H1 (cell line): ENCODE data around the gene KCNC2. TPM values are rescaled to one million over a fixed set of nuclear protein-coding genes. Genes with fewer than 3 reads are reported as not detected.

Experiments
- CTCF ChIA-PET: fragments of 300-600 bp; sonication (Branson Sonifier 250); formaldehyde crosslinking; loops from one replicate; lab custom pipeline; 2021; ENCODE audit not compliant: partially characterized antibody; lab: Charles Lee
- POLR2A ChIA-PET: fragments of 300-600 bp; sonication (Branson Sonifier 250); formaldehyde crosslinking; loops from one replicate; lab custom pipeline; 2021; ENCODE audit warnings: inconsistent platforms; ENCODE audit not compliant: partially characterized antibody; lab: Charles Lee
- DNase-seq, 2 experiments: peaks; one replicate each; pipeline versions ENCODE4 v3.0.0 to v3.0.0-alpha.2; 2010 to 2022; ENCODE audit warnings: low spot score in 2 of 2, low read depth in 1 of 2, mixed read lengths in 1 of 2
- FAIRE-seq: peaks from 2 replicates; lab custom pipeline; 2011; peaks lifted over from hg19 to GRCh38; lab: Jason Lieb, UNC
- H2AFZ ChIP-seq: 2 replicates; pipeline ENCODE4 v1.8.1; 2012; ENCODE audit warnings: low read length, inconsistent platforms
- H2AK5ac ChIP-seq: 2 replicates; pipeline ENCODE4 v1.6.1; 2013; ENCODE audit warnings: low read depth, low read length
- H2BK120ac ChIP-seq: replicated peaks from 2 replicates; pipeline ENCODE3; 2013; ENCODE audit warnings: low read depth, low read length, inconsistent platforms
- H2BK12ac ChIP-seq: 2 replicates; pipeline ENCODE4 v1.6.1; 2013; ENCODE audit warnings: low read depth, low read length
- H2BK15ac ChIP-seq: 2 replicates; pipeline ENCODE4 v1.6.1; 2013; ENCODE audit warnings: low read length
- H2BK20ac ChIP-seq: 2 replicates; pipeline ENCODE4 v1.6.1; 2013; ENCODE audit warnings: low read length
- H2BK5ac ChIP-seq: 2 replicates; pipeline ENCODE4 v1.6.1; 2013; ENCODE audit warnings: low read depth, low read length
- H3K14ac ChIP-seq: 2 replicates; pipeline ENCODE4 v1.6.1; 2013; ENCODE audit warnings: inconsistent platforms; ENCODE audit not compliant: insufficient read length
- H3K18ac ChIP-seq: 2 replicates; pipeline ENCODE4 v1.6.1; 2013; ENCODE audit warnings: low read length; ENCODE audit errors: extremely low read depth
- H3K23ac ChIP-seq: 2 replicates; pipeline ENCODE4 v1.6.1; 2013; ENCODE audit warnings: inconsistent platforms; ENCODE audit not compliant: insufficient read length
- H3K23me2 ChIP-seq: 2 replicates; pipeline ENCODE4 v1.6.1; 2013; ENCODE audit warnings: low read depth, low read length
- H3K27ac ChIP-seq: 2 replicates; pipeline ENCODE4 v1.6.1; 2011; ENCODE audit warnings: low read depth, low read length, inconsistent platforms
- H3K27me3 ChIP-seq, 4 experiments: replicated peaks in 1 of 4; 1 replicate in 1 of 4; 2 replicates in 3 of 4; pipeline versions ENCODE4 v1.6.1 to v1.8.1; 2011 to 2013; ENCODE audit warnings: low read length in 3 of 4, mild to moderate bottlenecking in 3 of 4, inconsistent platforms in 2 of 4, mixed read lengths in 2 of 4, moderate library complexity in 1 of 4; ENCODE audit not compliant: control insufficient read depth in 3 of 4, insufficient read depth in 3 of 4; ENCODE audit errors: extremely low read depth in 1 of 4
- H3K36me3 ChIP-seq, 4 experiments: 2 replicates each; pipeline versions ENCODE4 v1.6.1 to v1.8.1; 2011 to 2013; ENCODE audit warnings: mild to moderate bottlenecking in 4 of 4, low read length in 3 of 4, moderate library complexity in 2 of 4, control low read depth in 1 of 4, inconsistent platforms in 1 of 4; ENCODE audit not compliant: insufficient read depth in 4 of 4, control insufficient read depth in 2 of 4
- H3K4ac ChIP-seq: replicated peaks from 2 replicates; pipeline ENCODE3; 2013; ENCODE audit warnings: low read length, low read depth, mixed read lengths, inconsistent platforms; ENCODE audit not compliant: insufficient read length
- H3K4me1 ChIP-seq, 4 experiments: replicated peaks in 1 of 4; 1 replicate in 1 of 4; 2 replicates in 3 of 4; pipeline versions ENCODE4 v1.6.1 to v1.8.1; 2011 to 2013; ENCODE audit warnings: low read length in 3 of 4, inconsistent platforms in 2 of 4, mixed read lengths in 1 of 4; ENCODE audit not compliant: insufficient read depth in 4 of 4, control insufficient read depth in 3 of 4
- H3K4me2 ChIP-seq, 2 experiments: 2 replicates each; pipeline versions ENCODE4 v1.6.1 to v1.8.1; 2011 to 2013; ENCODE audit warnings: low read depth in 2 of 2, low read length in 2 of 2, control low read depth in 1 of 2, inconsistent platforms in 1 of 2, mild to moderate bottlenecking in 1 of 2; ENCODE audit not compliant: insufficient read depth in 1 of 2
- H3K4me3 ChIP-seq, 4 experiments: fragments of 200-600, 300-600 bp in 1 of 4; sonication (generic), shearing (Covaris generic), sonication (Bioruptor Twin) in 1 of 4; 2 replicates each; pipeline versions ENCODE4 v1.5.1 to v1.8.1; 2011 to 2016; ENCODE audit warnings: low read length in 4 of 4, low read depth in 3 of 4, control low read depth in 2 of 4, inconsistent platforms in 2 of 4, mild to moderate bottlenecking in 2 of 4, mixed read lengths in 1 of 4, moderate library complexity in 1 of 4; ENCODE audit not compliant: insufficient read depth in 2 of 4; ENCODE audit errors: extremely low read depth in 1 of 4
- H3K56ac ChIP-seq: replicated peaks from 2 replicates; pipeline ENCODE3; 2013; ENCODE audit warnings: low read depth, mild to moderate bottlenecking, mixed read lengths, low read length, inconsistent platforms; ENCODE audit not compliant: insufficient read length
- H3K79me1 ChIP-seq: 2 replicates; pipeline ENCODE4 v1.6.1; 2013; ENCODE audit warnings: low read depth, low read length, control low read depth
- H3K79me2 ChIP-seq, 2 experiments: 2 replicates each; pipeline versions ENCODE4 v1.6.1 to v1.8.1; 2012 to 2013; ENCODE audit warnings: low read length in 2 of 2, mild to moderate bottlenecking in 2 of 2, inconsistent platforms in 1 of 2; ENCODE audit not compliant: insufficient read depth in 2 of 2, control insufficient read depth in 1 of 2
- H3K9ac ChIP-seq, 4 experiments: replicated peaks in 1 of 4; 1 replicate in 1 of 4; 2 replicates in 3 of 4; pipeline versions ENCODE4 v1.6.1 to v1.8.1; 2011 to 2013; ENCODE audit warnings: low read depth in 3 of 4, low read length in 3 of 4, control low read depth in 2 of 4, mild to moderate bottlenecking in 2 of 4, moderate library complexity in 2 of 4, inconsistent platforms in 1 of 4; ENCODE audit errors: extremely low read depth in 1 of 4
- H3K9me3 ChIP-seq, 2 experiments: 2 replicates each; pipeline versions ENCODE4 v1.6.1 to v1.8.1; 2012 to 2013; ENCODE audit warnings: mild to moderate bottlenecking in 2 of 2, moderate library complexity in 2 of 2, control low read depth in 1 of 2, inconsistent platforms in 1 of 2, low read depth in 1 of 2, low read length in 1 of 2, mixed read lengths in 1 of 2; ENCODE audit not compliant: insufficient read depth in 2 of 2
- H4K20me1 ChIP-seq, 2 experiments: replicated peaks in 1 of 2; 2 replicates each; pipeline versions ENCODE3 to v1.8.1; 2011 to 2013; ENCODE audit warnings: inconsistent platforms in 2 of 2, low read length in 2 of 2, mild to moderate bottlenecking in 1 of 2; ENCODE audit not compliant: insufficient read depth in 2 of 2, control insufficient read depth in 1 of 2
- H4K5ac ChIP-seq: 2 replicates; pipeline ENCODE4 v1.6.1; 2013; ENCODE audit warnings: low read length, low read depth, mixed read lengths, inconsistent platforms; ENCODE audit not compliant: insufficient read length
- H4K8ac ChIP-seq: 2 replicates; pipeline ENCODE4 v1.8.0; 2013; ENCODE audit warnings: mild to moderate bottlenecking, moderate library complexity, low read length, inconsistent platforms; ENCODE audit not compliant: insufficient read depth; ENCODE audit errors: extremely low read depth
- H4K91ac ChIP-seq: replicated peaks from 2 replicates; pipeline ENCODE3; 2013; ENCODE audit warnings: low read length, mixed read lengths, inconsistent platforms; ENCODE audit not compliant: insufficient read length
- ASH2L ChIP-seq: fragments of 200-600, 300-600 bp; sonication (generic); IDR thresholded peaks from one replicate; pipeline ENCODE4 v1.7.1; 2017; ENCODE audit warnings: low read length
- BACH1 ChIP-seq: IDR thresholded peaks from 2 replicates; pipeline ENCODE4 v1.6.1; 2012; ENCODE audit warnings: low read length, improper control_type of control experiment
- CBX5 ChIP-seq: fragments of 300-800, 300-1000 bp; sonication (generic); IDR thresholded peaks from 2 replicates; pipeline ENCODE4 v1.7.1; 2016; ENCODE audit warnings: antibody characterized with exemption, low read length, low read depth
- CBX8 ChIP-seq: fragments of 300-800, 300-1000 bp; sonication (generic); IDR thresholded peaks from 2 replicates; pipeline ENCODE4 v1.7.1; 2016; ENCODE audit warnings: low read depth, low read length, borderline replicate concordance
- GTF2F1 ChIP-seq: IDR thresholded peaks from 2 replicates; pipeline ENCODE4 v1.6.1; 2012; ENCODE audit warnings: low read depth, low read length, improper control_type of control experiment, borderline replicate concordance
- HDAC6 ChIP-seq: IDR thresholded peaks from one replicate; pipeline ENCODE4 v1.7.1; 2012; ENCODE audit warnings: low read depth, mild to moderate bottlenecking, inconsistent platforms, low read length, moderate library complexity
- KDM1A ChIP-seq: fragments of 200-600, 300-600 bp; sonication (generic); IDR thresholded peaks from 2 replicates; pipeline ENCODE4 v1.7.1; 2016; ENCODE audit warnings: mild to moderate bottlenecking, low read length, borderline replicate concordance
- KDM4A ChIP-seq: IDR thresholded peaks from one replicate; pipeline ENCODE4 v1.7.1; 2012; ENCODE audit warnings: low read depth, mild to moderate bottlenecking, moderate library complexity, low read length, inconsistent platforms; ENCODE audit not compliant: severe bottlenecking
- POLR2A ChIP-seq, 2 experiments: IDR thresholded peaks; 1 replicate in 1 of 2; 2 replicates in 1 of 2; pipeline ENCODE4 v1.6.1; 2011; ENCODE audit warnings: low read depth in 2 of 2, low read length in 2 of 2, mild to moderate bottlenecking in 2 of 2; ENCODE audit errors: control extremely low read depth in 1 of 2
- POU5F1 ChIP-seq: IDR thresholded peaks from 2 replicates; pipeline ENCODE4 v1.6.1; 2011; ENCODE audit warnings: low read depth, mild to moderate bottlenecking, low read length, moderate library complexity
- SIN3A ChIP-seq, 2 experiments: IDR thresholded peaks in 1 of 2; conservative IDR thresholded peaks in 1 of 2; 2 replicates each; pipeline ENCODE4 v1.6.1; 2011 to 2012; ENCODE audit warnings: low read length in 2 of 2, improper control_type of control experiment in 1 of 2, low read depth in 1 of 2, mild to moderate bottlenecking in 1 of 2
- SIRT6 ChIP-seq: IDR thresholded peaks from one replicate; pipeline ENCODE4 v1.7.1; 2012; ENCODE audit warnings: low read length, inconsistent platforms
- SP1 ChIP-seq: IDR thresholded peaks from 2 replicates; pipeline ENCODE4 v1.6.1; 2011; ENCODE audit warnings: low read depth, low read length
- SP4 ChIP-seq: IDR thresholded peaks from 2 replicates; pipeline ENCODE4 v1.6.1; 2012; ENCODE audit warnings: low read length, inconsistent platforms
- TEAD4 ChIP-seq: IDR thresholded peaks from 2 replicates; pipeline ENCODE4 v1.6.1; 2012; ENCODE audit warnings: low read depth, low read length, inconsistent platforms, mixed read lengths
- WGBS, 2 experiments: shearing (Covaris generic) in 1 of 2; methylation state at CpG; one replicate each; pipeline versions ENCODE4 v1.1.6 to v1.1.7; 2013 to 2015; ENCODE audit warnings: low lambda C conversion rate in 2 of 2, mixed read lengths in 2 of 2, inconsistent platforms in 1 of 2, low coverage in 1 of 2, missing lambda C conversion rate in 1 of 2; ENCODE audit not compliant: insufficient replicate concordance in 2 of 2, insufficient coverage in 1 of 2, insufficient read length in 1 of 2; ENCODE audit errors: extremely low coverage in 1 of 2, missing lambda C conversion rate in 1 of 2; 5-methylcytosine and 5-hydroxymethylcytosine counted together
- polyA plus RNA-seq, 7 experiments: library from polyadenylated mRNA; depleted of rRNA in 3 of 7; stranded (reverse) in 5 of 7; unstranded in 2 of 7; fragments of >200 nt in 5 of 7; fragments of 200-250 nt in 2 of 7; gene quantifications; 1 replicate in 5 of 7; 2 replicates in 1 of 7; 4 replicates in 1 of 7; pipeline versions ENCODE4 v1.2.1 to v1.2.3, GENCODE V29; 2011 to 2013; ENCODE audit warnings: missing spikeins in 2 of 7, mixed read lengths in 2 of 7
- total RNA-seq: library from RNA; stranded (reverse); fragmentation: NEBNext Ultra II Directional; extraction: Animal tissue kit (Norgen Biotek cat#: 25700); gene quantifications from 2 replicates; pipeline ENCODE4 v1.2.1, GENCODE V29; 2021
- TF ChIP-seq, protein P1 (sequence below): IDR thresholded peaks from 2 replicates; pipeline ENCODE4 v1.6.1; 2011; ENCODE audit warnings: low read length, improper control_type of control experiment

The KCNC2 gene
- total and polyA plus RNA-seq, 2 of the 8 experiments (the other 6 are each of a cell fraction or from before 2014, with no cell fraction given): 0.03 TPM; not detected in 1

DNA sequence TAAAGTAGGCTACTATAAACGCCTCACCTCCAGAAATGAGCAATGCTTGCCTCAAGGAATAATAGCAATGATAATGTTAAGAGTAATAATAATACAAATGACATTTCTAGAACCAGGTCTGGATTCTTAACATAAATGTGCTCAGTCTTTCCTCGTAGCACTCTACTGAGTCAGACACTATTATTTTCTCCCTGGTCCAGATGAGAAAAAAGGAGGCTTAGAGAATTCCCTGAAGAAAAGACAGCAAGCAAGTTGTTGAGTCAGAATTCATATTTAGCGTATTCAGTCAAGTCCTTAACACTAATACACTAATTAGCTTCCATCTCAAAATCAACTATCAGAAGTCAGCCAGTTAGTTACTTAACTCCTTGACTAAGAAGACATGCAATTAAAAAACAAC, 13.2 kb downstream of the KCNC2 start:
- ChIA-PET POLR2A (no interaction called here), CTCF (no interaction called here)
- Histone ChIP-seq H4K5ac (no peak overlapping the region), H3K23me2 (0 out of 2 replicates have a peak, but pooled peaks cover 1% of the 10 kb centered on the region), H3K4me1 (no peaks in the 10 kb centered on the region), H3K4ac (no peak overlapping the region), H2AFZ (no peak overlapping the region), H2BK15ac (no peak overlapping the region), H3K14ac (no peak overlapping the region), H2BK20ac (no peak overlapping the region), H3K79me2 (no peaks in the 10 kb centered on the region), H3K27ac (no peak overlapping the region), H2BK12ac (no peak overlapping the region), H2AK5ac (no peak overlapping the region), H3K4me3 (no peak overlapping the region), H2BK120ac (no peak overlapping the region), H3K9me3 (no peaks in the 10 kb centered on the region), H4K20me1 (no peaks in the 10 kb centered on the region), H3K79me1 (no peaks in the 10 kb centered on the region), H3K4me2 (no peak overlapping the region), H3K36me3 (no peaks in the 10 kb centered on the region), H4K8ac (no peak overlapping the region), H3K56ac (no peak overlapping the region), H3K27me3 (no peaks in the 10 kb centered on the region), H2BK5ac (no peak overlapping the region), H3K18ac (no peak overlapping the region), H3K23ac (no peak overlapping the region), H4K91ac (no peak overlapping the region), H3K9ac (no peak overlapping the region)
- FAIRE-seq (no peak), DNase-seq (no peak)
- 91% methylated on average over 3 of the region's 3 CpGs; no CpG with 5 or more reads in 1 of the 2 experiments for WGBS, 2 experiments
- TF ChIP-seq SIN3A (conservative IDR thresholded peaks at IDR 0.05 in 1 of 2, IDR thresholded peaks at IDR 0.05 in 1 of 2; ENCODE audit: low read depth in 1 of 2, low read length in 2 of 2) (no peak), SIRT6 (no peak), POLR2A (IDR thresholded peaks at IDR 0.05; ENCODE audit: control extremely low read depth in 1 of 2, low read depth in 2 of 2, low read length in 2 of 2) (no peak), SP1 (no peak), TEAD4 (no peak), GTF2F1 (no peak), ASH2L (no peak), KDM4A (no peak), BACH1 (no peak), CBX5 (no peak), CBX8 (no peak), SP4 (no peak), KDM1A (no peak), HDAC6 (no peak), POU5F1 (no peak)
- TF ChIP-seq, protein P1, sequence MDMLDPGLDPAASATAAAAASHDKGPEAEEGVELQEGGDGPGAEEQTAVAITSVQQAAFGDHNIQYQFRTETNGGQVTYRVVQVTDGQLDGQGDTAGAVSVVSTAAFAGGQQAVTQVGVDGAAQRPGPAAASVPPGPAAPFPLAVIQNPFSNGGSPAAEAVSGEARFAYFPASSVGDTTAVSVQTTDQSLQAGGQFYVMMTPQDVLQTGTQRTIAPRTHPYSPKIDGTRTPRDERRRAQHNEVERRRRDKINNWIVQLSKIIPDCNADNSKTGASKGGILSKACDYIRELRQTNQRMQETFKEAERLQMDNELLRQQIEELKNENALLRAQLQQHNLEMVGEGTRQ: no peak
